Prostate gland (tissue), 2 donors: ENCODE data around the gene COX14.

ENCODE experiments used
- POLR2AphosphoS5 ChIP-seq: sonication (generic); formaldehyde crosslinking; IDR thresholded peaks from one replicate; pipeline ENCODE4 v1.6.1; 2017; ENCODE audit warnings: antibody characterized with exemption
- TF ChIP-seq, protein P1 (sequence below), 4 experiments: fragments of 200-600 bp in 2 of 4; fragments of 450-650 bp in 2 of 4; sonication (generic) in 2 of 4; IDR thresholded peaks; 1 replicate in 3 of 4; 2 replicates in 1 of 4; pipeline ENCODE4 v1.5.1; 2016 to 2019; ENCODE audit warnings: antibody characterized with exemption in 4 of 4, mild to moderate bottlenecking in 2 of 4, moderate library complexity in 2 of 4

DNA sequence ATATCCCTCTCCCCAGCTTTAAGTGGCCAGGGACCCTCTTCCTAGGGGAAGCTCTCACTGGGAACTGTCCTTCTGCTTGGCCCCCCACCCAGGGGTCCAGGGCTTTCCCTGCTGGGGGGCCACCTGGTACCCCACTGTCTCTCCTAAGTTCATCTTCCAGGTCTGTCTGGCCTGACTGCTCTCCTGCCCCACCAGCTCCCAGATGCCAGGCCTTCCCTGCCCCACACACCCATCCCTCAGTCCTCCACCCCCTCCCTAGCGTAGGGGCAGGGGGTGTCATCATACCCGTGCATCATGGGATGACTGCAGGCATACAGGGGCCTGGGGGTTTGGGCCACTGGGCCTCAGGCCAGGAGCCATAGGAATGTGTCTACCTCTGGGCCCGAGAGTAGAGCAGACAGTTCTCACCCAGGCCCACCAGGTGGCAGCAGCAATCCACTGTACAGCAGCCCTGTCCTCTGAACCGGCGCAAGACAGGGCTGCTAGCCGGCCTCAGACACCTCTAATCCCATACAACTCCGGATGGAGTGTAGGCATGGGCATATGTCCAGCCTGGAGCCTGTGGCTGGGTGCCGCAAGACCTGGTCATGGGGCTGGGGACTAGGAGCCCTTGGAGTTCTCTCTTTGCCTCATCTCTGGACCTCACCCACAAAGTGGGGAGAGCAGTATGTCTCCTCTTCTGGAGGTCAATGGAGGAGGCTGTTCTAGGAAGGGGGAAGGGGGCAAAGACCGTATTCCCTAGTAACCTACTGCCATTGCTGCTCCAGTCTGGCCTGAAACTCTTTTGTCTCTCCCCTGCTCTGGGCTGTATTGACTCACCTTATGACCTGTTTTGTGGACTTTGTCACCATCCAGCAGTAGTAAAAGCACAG is 36.9 kb upstream of the COX14 start:
- TF ChIP-seq, protein P1, sequence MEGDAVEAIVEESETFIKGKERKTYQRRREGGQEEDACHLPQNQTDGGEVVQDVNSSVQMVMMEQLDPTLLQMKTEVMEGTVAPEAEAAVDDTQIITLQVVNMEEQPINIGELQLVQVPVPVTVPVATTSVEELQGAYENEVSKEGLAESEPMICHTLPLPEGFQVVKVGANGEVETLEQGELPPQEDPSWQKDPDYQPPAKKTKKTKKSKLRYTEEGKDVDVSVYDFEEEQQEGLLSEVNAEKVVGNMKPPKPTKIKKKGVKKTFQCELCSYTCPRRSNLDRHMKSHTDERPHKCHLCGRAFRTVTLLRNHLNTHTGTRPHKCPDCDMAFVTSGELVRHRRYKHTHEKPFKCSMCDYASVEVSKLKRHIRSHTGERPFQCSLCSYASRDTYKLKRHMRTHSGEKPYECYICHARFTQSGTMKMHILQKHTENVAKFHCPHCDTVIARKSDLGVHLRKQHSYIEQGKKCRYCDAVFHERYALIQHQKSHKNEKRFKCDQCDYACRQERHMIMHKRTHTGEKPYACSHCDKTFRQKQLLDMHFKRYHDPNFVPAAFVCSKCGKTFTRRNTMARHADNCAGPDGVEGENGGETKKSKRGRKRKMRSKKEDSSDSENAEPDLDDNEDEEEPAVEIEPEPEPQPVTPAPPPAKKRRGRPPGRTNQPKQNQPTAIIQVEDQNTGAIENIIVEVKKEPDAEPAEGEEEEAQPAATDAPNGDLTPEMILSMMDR (IDR thresholded peaks at IDR 0.05) = peak; percentile 66 to 96 (median 86)
- TF ChIP-seq POLR2AphosphoS5 = peak; percentile 40
